Testis (tissue), 3 donors: ENCODE measurements around the gene NEO1. TPM values are rescaled to one million over a fixed set of nuclear protein-coding genes. Genes with fewer than 3 reads are reported as not detected.

ENCODE experiments used
- DNase-seq: peaks from one replicate; pipeline ENCODE4 v3.0.0-alpha.2; 2019
- H3K27ac ChIP-seq, 2 donors: fragments of 200-600 bp; sonication (generic); one replicate each; pipeline ENCODE4 v1.5.1; 2019
- H3K27me3 ChIP-seq: fragments of 200-600 bp; sonication (generic); one replicate; pipeline ENCODE4 v1.5.1; 2019
- H3K36me3 ChIP-seq: fragments of 200-600 bp; sonication (generic); one replicate; pipeline ENCODE4 v1.5.1; 2017; ENCODE audit warnings: low read depth; ENCODE audit errors: missing control alignments
- H3K4me1 ChIP-seq: fragments of 200-600 bp; sonication (generic); one replicate; pipeline ENCODE4 v1.5.1; 2019
- H3K4me3 ChIP-seq, 2 donors: fragments of 200-600 bp; sonication (generic); one replicate each; pipeline ENCODE4 v1.5.1; 2017 to 2019
- H3K9me3 ChIP-seq: fragments of 200-600 bp; sonication (generic); one replicate; pipeline ENCODE4 v1.5.1; 2017
- CTCF ChIP-seq, 3 experiments: fragments of 450-650 bp in 2 of 3; fragments of 200-600 bp in 1 of 3; sonication (generic) in 1 of 3; IDR thresholded peaks; one replicate each; pipeline ENCODE4 v1.5.1; 2016 to 2019; ENCODE audit warnings: antibody characterized with exemption in 3 of 3, mild to moderate bottlenecking in 2 of 3, moderate library complexity in 1 of 3
- POLR2A ChIP-seq: fragments of 450-650 bp; IDR thresholded peaks from one replicate; pipeline ENCODE4 v1.6.1; 2017; ENCODE audit warnings: antibody characterized with exemption, mild to moderate bottlenecking, moderate library complexity
- WGBS, 2 donors: methylation state at CpG; one replicate each; pipeline ENCODE4 v1.1.5; 2018; 5-methylcytosine and 5-hydroxymethylcytosine counted together
- intact Hi-C: fragments of 100-400 bp; cut with DNase I; formaldehyde crosslinking; loops from one replicate; pipeline ENCODE4 v1.15.1; 2023; ENCODE audit warnings: low total_unique reads
- polyA plus RNA-seq: library from polyadenylated mRNA; stranded (reverse); fragments of 350-450 nt; fragmentation: Illumina TruSeq; extraction: RNeasy Lipid Tissue Mini Kit (QIAGEN cat#74804); gene quantifications from one replicate; pipeline ENCODE4 v1.2.3, GENCODE V29; 2014; ENCODE audit warnings: low read depth, low replicate concordance; ENCODE audit not compliant: insufficient read depth
- total RNA-seq, 2 donors: library from RNA; depleted of rRNA; stranded (reverse); fragments of >200 nt; gene quantifications; one replicate each; pipeline ENCODE4 v1.2.3, GENCODE V29; 2016

NEO1 gene
- total and polyA plus RNA-seq, 3 donors from 2014 or later = 42.2 to 57.4 (median 50.2) TPM

GRCh38 chr15:73338058-73338457 is 285.8 kb downstream of the NEO1 start:
- intact Hi-C loops = no loop called here
- Histone ChIP-seq H3K27me3 (no peaks in the 10 kb centered on the region), H3K9me3 (no peaks in the 10 kb centered on the region), H3K27ac (no peak overlapping the region), H3K36me3 (no peaks in the 10 kb centered on the region), H3K4me3 (no peak overlapping the region), H3K4me1 (no peaks in the 10 kb centered on the region)
- WGBS, 2 donors = 89 to 90% methylated on average over 3 to 6 of the region's 6 CpGs
- TF ChIP-seq CTCF (IDR thresholded peaks at IDR 0.05) (no peak), POLR2A (no peak)
- no peak for DNase-seq

GRCh38 chr15:73338606-73339374 is 286.5 kb downstream of the NEO1 start:
- no peak for TF ChIP-seq CTCF (IDR thresholded peaks at IDR 0.05)
- no peak for TF ChIP-seq POLR2A
- no peak for DNase-seq
- H3K27ac ChIP-seq = no peak overlapping the region
- 84 to 93% methylated on average over 4 to 9 of the region's 9 CpGs for WGBS, 2 donors
- intact Hi-C loops = no loop called here
- H3K36me3 ChIP-seq = no peaks in the 10 kb centered on the region
- H3K4me3 ChIP-seq = no peak overlapping the region
- H3K4me1 ChIP-seq = no peaks in the 10 kb centered on the region
- no peaks in the 10 kb centered on the region for H3K9me3 ChIP-seq
- no peaks in the 10 kb centered on the region for H3K27me3 ChIP-seq

- DNase-seq = no peak
- 89 to 90% methylated on average over 9 of the region's 9 CpGs for WGBS, 2 donors
- H3K4me1 ChIP-seq = no peaks in the 10 kb centered on the region
- H3K27ac ChIP-seq = no peak overlapping the region
- no peaks in the 10 kb centered on the region for H3K9me3 ChIP-seq
- H3K36me3 ChIP-seq = no peaks in the 10 kb centered on the region
- no peaks in the 10 kb centered on the region for H3K27me3 ChIP-seq
- intact Hi-C loops = no loop called here
- no peak overlapping the region for H3K4me3 ChIP-seq
- TF ChIP-seq CTCF (IDR thresholded peaks at IDR 0.05) = no peak
- TF ChIP-seq POLR2A = no peak
These were observed 288.4 kb downstream of the NEO1 start for GRCh38 chr15:73340502-73341192.

- WGBS, 2 donors = 82 to 84% methylated on average over 11 to 14 of the region's 14 CpGs
- Histone ChIP-seq H3K4me1 (no peaks in the 10 kb centered on the region), H3K27ac (no peak overlapping the region), H3K36me3 (no peaks in the 10 kb centered on the region), H3K27me3 (no peaks in the 10 kb centered on the region), H3K9me3 (no peaks in the 10 kb centered on the region), H3K4me3 (no peak overlapping the region)
- DNase-seq = no peak
- intact Hi-C loops = no loop called here
- no peak for TF ChIP-seq POLR2A
- no peak for TF ChIP-seq CTCF (IDR thresholded peaks at IDR 0.05)
These were observed 289.8 kb downstream of the NEO1 start for GRCh38 chr15:73341886-73342600.
